HEK293 (cell line): ENCODE results near the gene SLC6A6.

ENCODE experiments used
- CTCF ChIP-seq: fragments of 450-650 bp; formaldehyde crosslinking; IDR thresholded peaks from 2 replicates; pipeline ENCODE4 v1.5.1; 2016; ENCODE audit warnings: missing biosample characterization, missing genetic modification characterization
- REST ChIP-seq: fragments of 450-650 bp; formaldehyde crosslinking; IDR thresholded peaks from 2 replicates; pipeline ENCODE4 v1.5.1; 2016; ENCODE audit warnings: missing biosample characterization, missing genetic modification characterization
- ZNF221 ChIP-seq: fragments of 450-650 bp; formaldehyde crosslinking; IDR thresholded peaks from 2 replicates; pipeline ENCODE4 v1.5.1; 2017; ENCODE audit warnings: missing biosample characterization, missing genetic modification characterization, borderline replicate concordance
- ZNF280D ChIP-seq: fragments of 450-650 bp; formaldehyde crosslinking; IDR thresholded peaks from 2 replicates; pipeline ENCODE4 v1.5.1; 2016; ENCODE audit warnings: missing biosample characterization, missing genetic modification characterization
- ZNF580 ChIP-seq: fragments of 450-650 bp; formaldehyde crosslinking; IDR thresholded peaks from 2 replicates; pipeline ENCODE4 v1.5.1; 2016; ENCODE audit warnings: missing biosample characterization, missing genetic modification characterization
- ZNF785 ChIP-seq: fragments of 450-650 bp; formaldehyde crosslinking; IDR thresholded peaks from 2 replicates; pipeline ENCODE4 v1.5.1; 2016; ENCODE audit warnings: missing biosample characterization, missing genetic modification characterization

- TF ChIP-seq ZNF580, result no peak
- no peak for TF ChIP-seq CTCF (tag by site-specific recombination)
- no peak for TF ChIP-seq ZNF785
- TF ChIP-seq ZNF221 (tag by site-specific recombination), result no peak
- TF ChIP-seq ZNF280D (tag by site-specific recombination), result no peak
- TF ChIP-seq REST, result no peak
Measured at GRCh38 chr3:14430706-14431451, 28.5 kb downstream of the SLC6A6 start.
